DOHH2 (cell line): ENCODE results near the gene GH2.

ENCODE experiments used
- CTCF ChIP-seq: fragments of 200-600 bp; sonication (generic); IDR thresholded peaks from one replicate; pipeline ENCODE4 v1.5.1; 2014; ENCODE audit warnings: antibody characterized with exemption, mild to moderate bottlenecking, low read depth, low read length; ENCODE audit not compliant: poor library complexity, severe bottlenecking
- EZH2phosphoT487 ChIP-seq: fragments of 200-600 bp; sonication (generic); IDR thresholded peaks from 2 replicates; pipeline ENCODE4 v1.6.1; 2017; ENCODE audit warnings: borderline replicate concordance, mild to moderate bottlenecking, antibody characterized with exemption, low read length, moderate library complexity, mixed read lengths

GRCh38 chr17:63880706-63881105 lies 1.0 kb downstream of the GH2 start:
- no peak for TF ChIP-seq CTCF
- no peak for TF ChIP-seq EZH2phosphoT487
